GM12878 (cell line): ENCODE data around the gene NPAS3. TPM values are rescaled to one million over a fixed set of nuclear protein-coding genes. Genes with fewer than 3 reads are reported as not detected.

ENCODE experiments used
- ATAC-seq: fragments of 200-7000 bp; cut with Tn5 transposase; 3 replicates; pipeline ENCODE4 v1.9.1; 2020; ENCODE audit warnings: mild to moderate bottlenecking, moderate library complexity
- BruUV-seq: library from RNA; stranded (reverse); fragments of 400-500 nt; replicated peaks from 2 replicates; lab custom pipeline; 2021; lab: Mats Ljungman, UMichigan
- CTCF ChIA-PET: fragments of 300-600 bp; sonication (Branson Sonifier 250); formaldehyde crosslinking; extraction: SDS; loops from one replicate; lab custom pipeline; 2021; ENCODE audit warnings: inconsistent platforms; lab: Yijun Ruan, JAX
- POLR2A ChIA-PET: fragments of 350-600 bp; formaldehyde crosslinking; extraction: SDS; loops from one replicate; lab custom pipeline; 2021; ENCODE audit warnings: inconsistent platforms; lab: Charles Lee
- RAD21 ChIA-PET: fragments of 300-600 bp; sonication (Branson Sonifier 250); formaldehyde crosslinking; loops from one replicate; lab custom pipeline; 2023; ENCODE audit warnings: antibody characterized with exemption; ENCODE audit not compliant: unreplicated experiment; lab: Charles Lee
- SMC1A ChIA-PET: fragments of 300-600 bp; sonication (Branson Sonifier 250); formaldehyde crosslinking; loops from one replicate; lab custom pipeline; 2023; ENCODE audit not compliant: unreplicated experiment, uncharacterized antibody; lab: Charles Lee
- DNase-seq: peaks from one replicate; pipeline ENCODE4 v3.0.0-alpha.2; 2011; ENCODE audit warnings: low read depth, low spot score
- FAIRE-seq: peaks from 3 replicates; lab custom pipeline; 2011; peaks lifted over from hg19 to GRCh38; lab: Jason Lieb, UNC
- H2AFZ ChIP-seq: 2 replicates; pipeline ENCODE4 v1.6.0; 2011; ENCODE audit warnings: low read depth, low read length, control low read depth; ENCODE audit not compliant: control insufficient read depth
- H3K27ac ChIP-seq: 2 replicates; pipeline ENCODE4 v1.5.1; 2011; ENCODE audit warnings: control low read depth; ENCODE audit not compliant: control insufficient read depth, insufficient read depth
- H3K27me3 ChIP-seq, 2 experiments: replicated peaks in 1 of 2; 2 replicates each; pipeline versions ENCODE4 v1.6.0 to v1.6.1; 2011; ENCODE audit warnings: low read length in 1 of 2; ENCODE audit not compliant: control insufficient read depth in 2 of 2, insufficient read depth in 2 of 2
- H3K36me3 ChIP-seq, 2 experiments: 2 replicates each; pipeline ENCODE4 v1.5.1; 2011; ENCODE audit warnings: low read length in 1 of 2; ENCODE audit not compliant: control insufficient read depth in 2 of 2, insufficient read depth in 2 of 2
- H3K4me1 ChIP-seq: 2 replicates; pipeline ENCODE4 v1.6.1; 2011; ENCODE audit warnings: mild to moderate bottlenecking, low read length, moderate library complexity, mixed read lengths; ENCODE audit not compliant: control insufficient read depth, insufficient read depth
- H3K4me2 ChIP-seq: 2 replicates; pipeline ENCODE4 v1.6.0; 2011; ENCODE audit warnings: control low read depth; ENCODE audit not compliant: control insufficient read depth, insufficient read depth
- H3K4me3 ChIP-seq: fragments of 200-600 bp; sonication (generic); 2 replicates; pipeline ENCODE4 v1.5.1; 2016
- H3K79me2 ChIP-seq: 2 replicates; pipeline ENCODE4 v1.6.0; 2011; ENCODE audit warnings: low read length; ENCODE audit not compliant: control insufficient read depth, insufficient read depth
- H3K9ac ChIP-seq: 2 replicates; pipeline ENCODE4 v1.8.0; 2011; ENCODE audit warnings: low read length, control low read depth, mixed read lengths; ENCODE audit not compliant: control insufficient read depth, insufficient read depth
- H3K9me3 ChIP-seq: replicated peaks from 3 replicates; pipeline ENCODE4 v1.5.1; 2011; ENCODE audit warnings: mild to moderate bottlenecking, low read length; ENCODE audit not compliant: control insufficient read depth, insufficient read depth
- H4K20me1 ChIP-seq: 2 replicates; pipeline ENCODE4 v1.6.0; 2011; ENCODE audit not compliant: control insufficient read depth, insufficient read depth
- ATF2 ChIP-seq: IDR thresholded peaks from 2 replicates; pipeline ENCODE4 v1.6.1; 2012; ENCODE audit warnings: low read length, inconsistent platforms
- EED ChIP-seq: sonication (generic); IDR thresholded peaks from 2 replicates; pipeline ENCODE4 v1.6.1; 2016; ENCODE audit warnings: antibody characterized with exemption, low read depth
- GABPA ChIP-seq: IDR thresholded peaks from 2 replicates; pipeline ENCODE4 v1.6.1; 2014; ENCODE audit warnings: antibody characterized with exemption, low read depth, mild to moderate bottlenecking, inconsistent platforms
- NR2C1 ChIP-seq: fragments of 450-650 bp; IDR thresholded peaks from 2 replicates; pipeline ENCODE4 v1.6.1; 2017; ENCODE audit warnings: antibody characterized with exemption, mild to moderate bottlenecking, moderate library complexity
- REST ChIP-seq: IDR thresholded peaks from 2 replicates; pipeline ENCODE4 v1.6.1; 2012; ENCODE audit warnings: mild to moderate bottlenecking, low read depth, low read length
- ZNF687 ChIP-seq: fragments of 450-650 bp; IDR thresholded peaks from 2 replicates; pipeline ENCODE4 v1.6.1; 2017; ENCODE audit warnings: mild to moderate bottlenecking, moderate library complexity
- WGBS: methylation state at CpG from one replicate; pipeline ENCODE4 v1.1.6; 2016; ENCODE audit warnings: low lambda C conversion rate; ENCODE audit not compliant: insufficient replicate concordance, insufficient coverage; ENCODE audit errors: missing lambda C conversion rate; 5-methylcytosine and 5-hydroxymethylcytosine counted together
- in situ Hi-C: fragments of 300-500 bp; cut with MboI; formaldehyde crosslinking; loops from 9 replicates; pipeline ENCODE4 v1.14.3; 2018; ENCODE audit warnings: mixed read lengths
- intact Hi-C: fragments of 100-400 bp; cut with micrococcal nuclease; formaldehyde crosslinking; loops from one replicate; pipeline ENCODE4 v1.14.2; 2022; ENCODE audit not compliant: unreplicated experiment
- polyA plus RNA-seq, 11 experiments: library from polyadenylated mRNA; depleted of rRNA in 4 of 11; unstranded in 6 of 11; stranded (reverse) in 5 of 11; fragments of >200 nt; fragmentation: Nextera tagmentation in 4 of 11; fragmentation: Illumina TruSeq in 1 of 11; extraction: Ambion mirVana in 4 of 11; extraction: Trizol in 1 of 11; gene quantifications; 1 replicate in 1 of 11; 2 replicates in 10 of 11; pipeline versions ENCODE4 v1.2.1 to v1.2.3, GENCODE V29; 2011 to 2016; ENCODE audit warnings: inconsistent platforms in 2 of 11, missing spikeins in 2 of 11, low read depth in 1 of 11
- total RNA-seq, 4 experiments: library from RNA; depleted of rRNA in 3 of 4; stranded (reverse); fragments of >200 nt in 3 of 4; fragmentation: Illumina TruSeq in 1 of 4; extraction: Trizol in 1 of 4; gene quantifications; 2 replicates each; pipeline versions ENCODE4 v1.2.1 to v1.2.3, GENCODE V29; 2013 to 2021

NPAS3 gene
- total and polyA plus RNA-seq, 10 of the 15 experiments (the other 5 are each of a cell fraction or from before 2014, with no cell fraction given), result under 0.01 to 2.7 (median 0.03) TPM; not detected in 6

GRCh38 chr14:33567023-33567728, 628.5 kb downstream of the NPAS3 start:
- Histone ChIP-seq H3K4me1 (no peaks in the 10 kb centered on the region), H2AFZ (no peak overlapping the region), H3K27ac (no peak overlapping the region), H3K27me3 (no peaks in the 10 kb centered on the region), H3K4me3 (no peak overlapping the region), H3K79me2 (no peaks in the 10 kb centered on the region), H3K36me3 (no peaks in the 10 kb centered on the region), H4K20me1 (no peaks in the 10 kb centered on the region), H3K9me3 (no peaks in the 10 kb centered on the region), H3K4me2 (no peak overlapping the region), H3K9ac (no peak overlapping the region)
- intact Hi-C loops, result no loop called here
- ChIA-PET SMC1A (interaction anchor here (0.8 to 12.9 kb wide), 18 partner anchors 8 to 223 kb away, joined by 3 to 271 read pairs (median 12); no protein-coding TSS in a partner anchor), POLR2A (interaction anchor here (1.4 to 11.2 kb wide), 7 partner anchors 7 to 56 kb away, joined by 4 to 105 read pairs (median 69); no protein-coding TSS in a partner anchor), RAD21 (interaction anchor here (0.8 to 18.6 kb wide), 24 partner anchors 8 to 225 kb away, joined by 3 to 279 read pairs (median 12); no protein-coding TSS in a partner anchor), CTCF (interaction anchor here (0.7 to 7.0 kb wide), 14 partner anchors 9 to 226 kb away, joined by 3 to 50 read pairs (median 6); no protein-coding TSS in a partner anchor)
- in situ Hi-C loops, result no loop called here
- ATAC-seq (no peak), DNase-seq (no peak), FAIRE-seq (no peak)
- 23% methylated on average over 10 of the region's 10 CpGs for WGBS
- TF ChIP-seq REST (no peak), GABPA (no peak), ZNF687 (peak; percentile 66), ATF2 (no peak), NR2C1 (peak; percentile 71), EED (no peak)
- no TSS peak for BruUV-seq
